Skeletal muscle satellite cell (primary cell): ENCODE measurements around the gene MTMR10.

Source experiments
- H3K27me3 ChIP-seq: 2 replicates; pipeline ENCODE4 v1.7.0; 2013; ENCODE audit warnings: low read length; ENCODE audit not compliant: control insufficient read depth, insufficient read depth
- H3K36me3 ChIP-seq: 2 replicates; pipeline ENCODE4 v1.7.0; 2013; ENCODE audit warnings: mild to moderate bottlenecking, control low read depth, low read length; ENCODE audit not compliant: insufficient read depth
- H3K4me1 ChIP-seq: 2 replicates; pipeline ENCODE4 v1.7.0; 2013; ENCODE audit warnings: low read length; ENCODE audit not compliant: control insufficient read depth, insufficient read depth
- H3K4me2 ChIP-seq: 2 replicates; pipeline ENCODE4 v1.7.0; 2013; ENCODE audit warnings: mild to moderate bottlenecking, low read length
- H3K4me3 ChIP-seq: 2 replicates; pipeline ENCODE4 v1.7.0; 2013; ENCODE audit warnings: low read length
- H3K9ac ChIP-seq: 2 replicates; pipeline ENCODE4 v1.7.0; 2013; ENCODE audit warnings: mild to moderate bottlenecking, low read depth, low read length, moderate library complexity
- H3K9me3 ChIP-seq: replicated peaks from 2 replicates; pipeline ENCODE4 v1.7.0; 2013; ENCODE audit warnings: mild to moderate bottlenecking, control low read depth, low read length

Gene MTMR10

DNA sequence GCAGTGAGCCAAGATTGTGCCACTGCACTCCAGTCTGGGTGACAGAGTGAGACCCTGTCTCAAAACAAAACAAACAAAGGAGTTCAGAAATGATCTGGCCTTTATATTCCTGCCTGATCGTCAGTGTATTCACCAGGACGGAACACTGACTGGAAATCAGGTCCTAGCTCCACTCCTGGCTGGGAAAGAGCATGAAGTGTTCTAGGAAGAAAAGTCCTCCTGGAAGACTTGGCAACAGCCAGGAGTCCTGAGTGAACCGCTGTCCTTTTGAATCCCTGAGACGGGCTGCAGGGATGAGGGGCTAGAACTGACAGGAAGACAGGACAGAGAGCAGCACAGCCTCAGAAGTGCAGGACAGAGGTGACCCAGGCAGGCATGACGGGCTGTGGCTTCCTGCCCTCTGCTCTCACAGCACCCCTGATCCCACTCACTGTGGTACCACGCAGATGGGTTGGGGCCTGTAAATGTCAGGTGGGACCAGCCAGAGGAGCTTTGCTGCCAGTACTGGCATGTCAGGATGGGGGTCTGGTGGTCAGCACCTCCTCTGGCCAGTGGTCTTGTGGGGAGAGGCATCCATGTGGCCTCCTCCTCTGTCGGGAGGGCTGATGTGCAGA, 64.2 kb downstream of the MTMR10 start:
- H3K4me3 ChIP-seq = no peak overlapping the region
- H3K9ac ChIP-seq = no peak overlapping the region
- no peak overlapping the region for H3K4me2 ChIP-seq
- H3K27me3 ChIP-seq = no peaks in the 10 kb centered on the region
- H3K4me1 ChIP-seq = peaks cover 11% of the 10 kb centered on the region
- H3K36me3 ChIP-seq = peaks cover 74% of the 10 kb centered on the region
- no peaks in the 10 kb centered on the region for H3K9me3 ChIP-seq

DNA sequence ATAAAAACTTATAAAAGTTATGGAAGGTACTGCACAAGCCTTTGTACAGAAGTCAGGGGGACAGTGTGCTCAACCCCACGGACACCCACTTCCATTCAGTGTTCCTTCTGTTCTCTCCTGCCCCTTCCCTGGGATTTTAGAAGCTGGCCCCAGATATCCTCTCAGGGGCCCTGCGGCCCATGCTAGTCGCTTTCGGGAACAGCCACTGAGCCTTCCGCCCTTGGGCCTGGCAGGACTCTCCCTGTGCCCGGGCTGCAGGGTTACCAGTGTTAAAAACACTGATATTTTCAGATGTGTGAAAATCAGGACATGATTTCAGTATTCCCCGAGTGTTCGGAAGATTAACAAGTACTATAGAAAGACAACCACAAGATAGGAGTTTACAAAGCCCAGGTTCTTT, 65.3 kb downstream of the MTMR10 start:
- no peak overlapping the region for H3K4me3 ChIP-seq
- H3K4me1 ChIP-seq = peaks cover 22% of the 10 kb centered on the region
- no peaks in the 10 kb centered on the region for H3K27me3 ChIP-seq
- no peak overlapping the region for H3K4me2 ChIP-seq
- no peaks in the 10 kb centered on the region for H3K9me3 ChIP-seq
- H3K36me3 ChIP-seq = peaks cover 68% of the 10 kb centered on the region
- no peak overlapping the region for H3K9ac ChIP-seq

DNA sequence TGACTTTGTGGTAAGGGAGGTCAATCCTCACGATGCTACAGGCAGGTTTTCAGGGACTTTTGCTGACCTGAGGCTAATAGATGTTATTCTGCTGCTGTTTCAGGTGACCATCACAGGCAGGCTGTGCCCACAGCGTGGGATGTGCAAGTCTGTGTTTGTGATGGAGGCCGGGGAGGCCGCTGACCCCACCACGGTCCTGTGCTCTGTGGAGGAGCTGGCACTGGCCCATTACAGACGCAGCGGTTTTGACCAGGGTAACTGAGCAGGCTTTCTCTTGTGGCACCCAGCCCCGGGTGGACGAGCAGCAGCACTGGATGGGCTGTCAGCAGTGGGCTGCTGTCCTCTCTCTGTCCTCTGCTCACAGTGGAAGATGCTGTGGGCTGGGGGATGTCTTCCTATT, 65.7 kb downstream of the MTMR10 start:
- Histone ChIP-seq H3K4me3 (no peak overlapping the region), H3K9me3 (no peaks in the 10 kb centered on the region), H3K4me1 (peaks cover 24% of the 10 kb centered on the region), H3K9ac (no peak overlapping the region), H3K4me2 (no peak overlapping the region), H3K27me3 (no peaks in the 10 kb centered on the region), H3K36me3 (peaks cover 68% of the 10 kb centered on the region)

DNA sequence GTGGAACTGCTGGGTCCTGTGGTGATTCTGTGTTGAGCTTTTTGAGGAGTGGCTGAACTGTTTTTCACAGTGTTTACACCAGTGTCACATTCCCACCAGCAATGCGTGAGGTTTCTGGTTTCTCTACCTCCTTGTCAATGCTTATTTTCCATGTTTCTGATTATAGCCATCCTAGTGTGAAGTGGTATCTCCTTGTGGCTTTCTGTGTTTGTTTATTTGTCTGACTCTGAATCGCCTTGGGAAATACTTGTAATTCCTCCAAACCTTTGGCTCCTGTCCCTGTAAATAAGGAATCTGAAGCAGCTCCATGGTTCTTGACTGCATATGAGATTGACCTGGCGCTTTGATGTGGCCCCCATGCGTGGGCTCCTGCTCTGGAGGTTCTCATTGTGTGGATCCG, 67.1 kb downstream of the MTMR10 start:
- H3K27me3 ChIP-seq = no peaks in the 10 kb centered on the region
- peaks cover 65% of the 10 kb centered on the region for H3K36me3 ChIP-seq

DNA sequence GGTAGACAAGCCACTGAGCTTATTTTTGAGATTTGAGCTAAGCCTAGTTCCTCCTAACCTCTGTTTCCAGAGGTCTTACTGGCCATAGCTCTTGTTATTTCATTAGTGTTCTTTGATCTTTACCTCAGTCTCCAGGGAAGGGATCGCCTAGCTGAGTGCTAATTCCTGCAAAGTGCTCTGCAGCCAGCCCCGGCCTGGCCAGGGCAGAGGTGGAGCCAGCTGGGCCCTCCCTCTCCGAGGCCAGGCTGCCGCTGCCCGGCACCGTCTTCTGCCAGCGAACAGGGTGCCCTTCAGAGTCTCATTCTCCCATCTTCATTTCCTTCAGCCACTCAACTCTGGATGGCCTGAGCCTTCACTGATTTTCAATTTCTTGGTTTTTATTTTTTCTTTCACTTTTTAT, 68.0 kb downstream of the MTMR10 start:
- Histone ChIP-seq H3K27me3 (no peaks in the 10 kb centered on the region), H3K4me2 (no peak overlapping the region), H3K36me3 (peaks cover 58% of the 10 kb centered on the region), H3K4me1 (peaks cover 24% of the 10 kb centered on the region), H3K9ac (no peak overlapping the region), H3K4me3 (no peak overlapping the region), H3K9me3 (no peaks in the 10 kb centered on the region)

More for the DNA sequence above, 67.1 kb downstream of the MTMR10 start:
- Histone ChIP-seq H3K9me3 (no peaks in the 10 kb centered on the region), H3K4me2 (no peak overlapping the region), H3K9ac (no peak overlapping the region), H3K4me1 (peaks cover 24% of the 10 kb centered on the region), H3K4me3 (no peak overlapping the region)

DNA sequence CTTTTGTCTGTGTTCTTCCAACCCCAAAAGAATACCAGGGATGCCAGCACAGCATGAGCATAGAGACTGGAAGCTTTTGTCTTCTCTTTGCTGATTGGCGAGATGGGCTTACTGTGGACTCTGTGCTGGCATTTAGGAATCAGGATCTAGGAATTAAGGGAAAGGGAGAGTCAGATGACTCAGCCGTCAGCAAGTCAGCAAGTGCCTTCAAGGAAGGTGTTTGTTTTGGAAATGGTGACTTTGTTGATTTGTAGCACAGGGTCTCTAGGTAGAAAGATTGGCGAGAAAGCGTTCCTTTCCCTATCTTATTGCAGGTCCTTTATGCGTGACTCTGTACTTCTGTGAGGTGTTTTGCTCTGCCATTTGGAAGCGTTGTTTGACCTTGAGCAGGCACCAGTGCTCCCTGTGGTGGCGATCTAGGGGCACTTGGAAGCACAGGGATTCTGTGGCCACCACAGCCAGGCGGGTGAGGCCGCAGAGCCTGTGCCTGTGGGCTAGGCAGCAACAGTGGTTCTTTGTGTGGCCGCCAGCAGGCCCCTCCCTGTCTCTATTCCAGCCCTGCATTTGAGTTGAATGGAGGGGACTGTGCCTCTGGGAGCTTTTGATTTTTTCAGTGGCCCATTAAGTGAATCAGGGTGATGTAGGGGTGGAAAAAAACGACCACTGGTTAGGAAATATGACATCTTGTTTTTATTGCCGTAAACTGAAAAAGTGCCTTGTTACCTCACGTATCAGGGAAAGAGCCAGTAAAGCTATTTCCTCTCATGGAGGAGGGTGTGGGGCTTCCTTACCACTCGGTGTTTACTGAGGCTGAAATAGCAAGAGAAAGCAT, 68.7 kb downstream of the MTMR10 start:
- no peaks in the 10 kb centered on the region for H3K27me3 ChIP-seq
- peaks cover 24% of the 10 kb centered on the region for H3K4me1 ChIP-seq
- H3K4me3 ChIP-seq = no peak overlapping the region
- peaks cover 61% of the 10 kb centered on the region for H3K36me3 ChIP-seq
- H3K9ac ChIP-seq = peak overlapping the region; percentile 21
- H3K9me3 ChIP-seq = no peaks in the 10 kb centered on the region
- H3K4me2 ChIP-seq = no peak overlapping the region

DNA sequence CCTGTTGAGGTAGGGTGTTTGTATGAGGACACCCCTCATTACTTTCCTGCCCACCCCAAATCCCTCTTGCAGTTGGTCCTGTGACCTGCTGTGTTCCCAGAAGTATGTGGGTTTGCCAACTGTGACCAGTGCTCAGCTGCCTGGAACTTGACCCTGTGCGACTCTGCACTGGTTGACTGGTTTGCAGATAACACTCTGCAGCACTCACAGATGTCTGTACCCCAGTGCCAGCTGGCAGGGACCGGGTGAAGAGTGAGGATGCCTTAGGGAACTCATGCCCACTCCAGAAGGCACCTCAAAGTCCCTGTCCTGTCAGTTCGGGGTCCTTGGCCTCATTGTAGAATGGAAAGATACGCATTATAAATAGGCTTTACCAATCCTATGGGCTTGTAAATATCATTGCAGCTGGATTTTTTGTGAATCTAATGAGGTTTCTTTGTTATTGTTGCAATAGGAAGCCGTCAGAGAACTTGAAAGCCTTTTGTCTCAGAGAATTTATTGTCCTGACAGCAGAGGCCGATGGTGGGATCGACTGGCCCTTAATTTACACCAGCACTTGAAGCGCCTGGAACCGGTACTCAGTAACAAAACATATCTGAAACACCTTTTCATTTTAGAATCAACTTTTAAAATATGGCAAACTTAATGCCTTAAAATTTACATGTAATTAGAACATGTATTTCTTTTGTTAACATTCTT, 69.5 kb downstream of the MTMR10 start:
- no peak overlapping the region for H3K4me2 ChIP-seq
- no peaks in the 10 kb centered on the region for H3K9me3 ChIP-seq
- H3K9ac ChIP-seq = peak overlapping the region; percentile 21
- no peak overlapping the region for H3K4me3 ChIP-seq
- no peaks in the 10 kb centered on the region for H3K27me3 ChIP-seq
- peaks cover 54% of the 10 kb centered on the region for H3K36me3 ChIP-seq
- H3K4me1 ChIP-seq = peaks cover 24% of the 10 kb centered on the region

DNA sequence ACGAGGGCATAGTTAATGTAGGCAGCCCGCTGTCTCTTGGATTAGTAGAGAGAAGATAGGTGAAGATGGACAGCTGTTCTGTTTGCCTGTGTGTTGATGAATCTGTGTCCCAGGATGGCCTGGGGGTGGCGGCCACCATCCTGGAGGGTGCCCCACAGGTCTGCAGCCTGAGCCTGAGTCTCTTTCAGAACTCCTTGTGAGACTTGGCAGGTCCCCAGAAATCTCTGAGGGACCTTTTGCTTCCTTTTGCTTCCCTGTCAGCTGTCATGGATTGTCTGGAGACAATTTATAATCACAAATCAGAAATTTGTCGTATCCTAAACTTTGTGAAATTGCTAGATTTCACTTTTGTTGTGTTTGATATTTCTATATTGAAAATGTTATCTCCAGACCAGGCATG, 70.3 kb downstream of the MTMR10 start:
- peaks cover 47% of the 10 kb centered on the region for H3K36me3 ChIP-seq
- H3K4me1 ChIP-seq = peaks cover 24% of the 10 kb centered on the region
- no peak overlapping the region for H3K9ac ChIP-seq
- H3K27me3 ChIP-seq = no peaks in the 10 kb centered on the region
- no peak overlapping the region for H3K4me3 ChIP-seq
- H3K4me2 ChIP-seq = no peak overlapping the region
- no peaks in the 10 kb centered on the region for H3K9me3 ChIP-seq

DNA sequence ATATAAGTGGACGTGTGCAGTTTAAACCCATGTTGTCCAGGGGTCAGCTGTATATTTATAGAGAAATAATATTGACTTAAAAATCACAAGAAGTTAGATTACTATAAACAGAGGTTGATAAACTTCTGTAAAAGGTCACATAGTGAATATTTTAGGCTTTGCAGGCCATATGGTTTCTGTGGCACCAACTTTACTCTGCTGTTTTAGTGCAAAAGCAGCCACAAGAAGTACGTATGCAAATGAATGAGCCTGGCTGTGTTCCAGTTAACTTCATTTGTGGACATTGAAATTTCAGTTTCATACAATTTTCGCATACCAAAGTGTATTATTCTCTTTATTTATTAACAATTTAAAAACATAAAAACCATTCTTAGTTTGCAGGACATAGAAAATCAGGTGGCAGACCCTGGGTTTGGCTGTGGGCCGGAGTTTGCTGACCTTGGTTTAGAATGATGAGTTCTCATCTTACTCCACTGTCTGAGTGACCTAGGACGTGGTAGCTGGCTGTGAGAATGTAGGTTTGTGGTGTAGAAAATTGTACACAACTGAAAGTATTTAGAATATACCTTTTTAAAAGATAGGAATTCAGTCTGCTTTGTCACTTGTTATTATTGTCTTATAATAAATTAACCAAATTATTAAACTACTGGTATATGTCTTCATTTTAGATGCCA, 71.4 kb downstream of the MTMR10 start:
- Histone ChIP-seq H3K27me3 (no peaks in the 10 kb centered on the region), H3K4me3 (no peak overlapping the region), H3K4me2 (no peak overlapping the region), H3K4me1 (peaks cover 24% of the 10 kb centered on the region), H3K36me3 (peaks cover 43% of the 10 kb centered on the region), H3K9ac (no peak overlapping the region), H3K9me3 (no peaks in the 10 kb centered on the region)

DNA sequence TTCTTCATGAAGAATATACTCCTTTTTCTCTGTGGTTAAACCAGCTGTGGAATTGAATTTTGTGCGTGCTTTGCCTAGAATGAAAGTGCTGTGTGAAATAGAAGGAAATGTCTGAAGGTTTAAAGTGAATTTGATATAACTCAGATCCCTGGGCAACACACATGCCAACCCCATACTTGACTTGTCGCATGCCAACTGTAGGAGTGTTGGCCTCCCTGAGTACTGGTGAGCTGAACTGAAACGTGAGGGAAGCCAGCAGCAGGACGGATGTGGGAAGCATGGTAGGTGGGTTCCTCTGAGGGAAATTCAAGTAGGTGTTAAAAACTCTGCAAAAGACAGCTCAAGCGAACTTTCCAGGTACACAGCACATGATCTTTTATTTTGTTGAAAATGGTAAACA, 73.1 kb downstream of the MTMR10 start:
- H3K4me3 ChIP-seq = no peak overlapping the region
- peaks cover 40% of the 10 kb centered on the region for H3K36me3 ChIP-seq
- H3K9ac ChIP-seq = no peak overlapping the region
- no peaks in the 10 kb centered on the region for H3K9me3 ChIP-seq
- no peak overlapping the region for H3K4me2 ChIP-seq
- no peaks in the 10 kb centered on the region for H3K27me3 ChIP-seq
- peaks cover 24% of the 10 kb centered on the region for H3K4me1 ChIP-seq

DNA sequence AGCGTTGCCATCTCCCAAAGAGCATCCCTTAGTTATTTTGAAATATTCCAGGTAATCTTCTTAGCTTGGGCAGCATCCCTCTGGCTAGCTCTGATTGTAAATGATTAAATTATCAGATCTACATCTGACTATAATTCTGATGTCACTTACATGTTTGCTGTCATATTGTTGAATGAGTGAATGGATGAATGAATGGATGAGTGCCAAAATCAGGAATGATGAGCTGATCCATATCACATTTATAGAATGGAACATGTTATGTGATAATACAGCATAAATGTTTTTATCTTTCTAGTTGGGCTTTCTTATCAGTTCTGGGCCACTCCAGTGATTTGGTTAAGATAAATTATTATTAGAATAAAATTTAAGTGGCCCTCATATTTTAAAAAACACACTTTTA, 73.8 kb downstream of the MTMR10 start:
- H3K36me3 ChIP-seq = peaks cover 41% of the 10 kb centered on the region
- H3K27me3 ChIP-seq = no peaks in the 10 kb centered on the region
- H3K9ac ChIP-seq = no peak overlapping the region
- H3K4me2 ChIP-seq = no peak overlapping the region
- H3K4me1 ChIP-seq = peaks cover 17% of the 10 kb centered on the region
- H3K4me3 ChIP-seq = no peak overlapping the region
- no peaks in the 10 kb centered on the region for H3K9me3 ChIP-seq
